Stomach (tissue), 9 donors: Measurements from ENCODE around the gene CYP4V2. TPM values are rescaled to one million over a fixed set of nuclear protein-coding genes. Genes with fewer than 3 reads are reported as not detected.
A peak's percentile ranks its signal among the peaks of the same experiment; 100 is the strongest.

Source experiments
- DNase-seq, 2 donors: peaks; one replicate each; pipeline versions ENCODE4 v3.0.0 to v3.0.0-alpha.2; 2013 to 2019
- H3K27ac ChIP-seq, 5 donors: fragments of 200-600 bp in 4 of 5; sonication (generic) in 4 of 5; one replicate each; pipeline ENCODE4 v1.5.1; 2013 to 2019; ENCODE audit warnings: mild to moderate bottlenecking in 1 of 5, moderate library complexity in 1 of 5
- H3K27me3 ChIP-seq, 3 donors: fragments of 200-600 bp; sonication (generic); one replicate each; pipeline ENCODE4 v1.5.1; 2017 to 2019; ENCODE audit warnings: mixed run types in 1 of 3
- H3K36me3 ChIP-seq, 4 donors: fragments of 200-600 bp; sonication (generic); 1 replicate in 3 of 4; 2 replicates in 1 of 4; pipeline ENCODE4 v1.5.1; 2016 to 2019
- H3K4me1 ChIP-seq, 4 donors: fragments of 200-600 bp; sonication (generic); one replicate each; pipeline ENCODE4 v1.5.1; 2016 to 2019
- H3K4me3 ChIP-seq, 4 donors: fragments of 200-600 bp; sonication (generic) in 3 of 4; one replicate each; pipeline ENCODE4 v1.5.1; 2016 to 2019; ENCODE audit warnings: mild to moderate bottlenecking in 1 of 4
- H3K9me3 ChIP-seq, 4 donors: fragments of 200-600 bp; sonication (generic); one replicate each; pipeline ENCODE4 v1.5.1; 2016 to 2019
- CTCF ChIP-seq, 7 experiments: fragments of 450-650 bp in 4 of 7; fragments of 200-600 bp in 3 of 7; sonication (generic) in 3 of 7; IDR thresholded peaks; one replicate each; pipeline ENCODE4 v1.5.1; 2016 to 2019; ENCODE audit warnings: antibody characterized with exemption in 7 of 7, control low read depth in 2 of 7, mild to moderate bottlenecking in 1 of 7
- EP300 ChIP-seq: sonication (generic); formaldehyde crosslinking; IDR thresholded peaks from one replicate; pipeline ENCODE4 v1.6.1; 2017; ENCODE audit warnings: antibody characterized with exemption
- POLR2A ChIP-seq, 4 donors: fragments of 450-650 bp; IDR thresholded peaks; one replicate each; pipeline ENCODE4 v1.6.1; 2016; ENCODE audit warnings: antibody characterized with exemption in 4 of 4, control low read depth in 2 of 4, mild to moderate bottlenecking in 1 of 4, moderate library complexity in 1 of 4
- POLR2AphosphoS5 ChIP-seq, 3 donors: sonication (generic); formaldehyde crosslinking; IDR thresholded peaks; one replicate each; pipeline ENCODE4 v1.6.1; 2016; ENCODE audit warnings: antibody characterized with exemption in 3 of 3
- WGBS, 5 donors: extraction: QIAGEN DNeasy Blood & Tissue Kit in 3 of 5; methylation state at CpG; one replicate each; pipeline versions ENCODE4 v1.1.5 to v1.1.7; 2013 to 2018; 5-methylcytosine and 5-hydroxymethylcytosine counted together
- intact Hi-C: fragments of 100-400 bp; cut with DNase I; formaldehyde crosslinking; loops from one replicate; pipeline ENCODE4 v1.15.1; 2023; ENCODE audit warnings: low total_unique reads
- polyA plus RNA-seq, 3 donors: library from polyadenylated mRNA; stranded (reverse); fragments of 200-250 nt; gene quantifications; one replicate each; pipeline ENCODE4 v1.2.3, GENCODE V29; 2013
- total RNA-seq, 5 donors: library from RNA; depleted of rRNA; stranded (reverse); fragments of >200 nt; gene quantifications; one replicate each; pipeline versions ENCODE4 v1.1.0 to v1.2.3, GENCODE V29; 2014 to 2016
- donor health status: healthy with polysubstance abuse.
- donor health status: Bipolar disorder and iron deficiency.
- donor health status: healthy.

The CYP4V2 gene
- total and polyA plus RNA-seq, 8 donors = 6.0 to 33.2 (median 12.4) TPM

GRCh38 chr4:186196063-186196462 lies 4.7 kb downstream of the CYP4V2 start:
- Histone ChIP-seq H3K4me1 (peaks cover 0 to 22% (median 14%) of the 10 kb centered on the region in 4 donors), H3K27me3 (no peaks in the 10 kb centered on the region), H3K4me3 (no peak overlapping the region), H3K36me3 (peaks cover 0 to 41% (median 34%) of the 10 kb centered on the region in 4 donors), H3K27ac (no peak overlapping the region), H3K9me3 (no peaks in the 10 kb centered on the region)
- intact Hi-C loops = no loop called here
- TF ChIP-seq POLR2A (IDR thresholded peaks at IDR 0.05) (no peak), POLR2AphosphoS5 (IDR thresholded peaks at IDR 0.05) (no peak), CTCF (IDR thresholded peaks at IDR 0.05) (no peak), EP300 (no peak)
- WGBS, 5 donors = 91 to 97% (median 94%) methylated on average over 6 of the region's 6 CpGs
- no peak for DNase-seq

- intact Hi-C loops = no loop called here
- Histone ChIP-seq H3K4me3 (no peak overlapping the region), H3K4me1 (peaks cover 0 to 17% (median 0%) of the 10 kb centered on the region in 4 donors), H3K36me3 (peaks cover 0 to 30% (median 27%) of the 10 kb centered on the region in 4 donors), H3K27me3 (no peaks in the 10 kb centered on the region), H3K27ac (no peak overlapping the region), H3K9me3 (no peaks in the 10 kb centered on the region)
- 74 to 92% (median 82%) methylated on average over 6 of the region's 6 CpGs for WGBS, 5 donors
- no peak for TF ChIP-seq POLR2AphosphoS5 (IDR thresholded peaks at IDR 0.05)
- TF ChIP-seq POLR2A (IDR thresholded peaks at IDR 0.05) = no peak
- TF ChIP-seq CTCF (IDR thresholded peaks at IDR 0.05) = no peak
- no peak for TF ChIP-seq EP300
- DNase-seq = no peak
Observed at GRCh38 chr4:186200516-186200915, 9.1 kb downstream of the CYP4V2 start.

GRCh38 chr4:186201010-186201409 lies 9.6 kb downstream of the CYP4V2 start:
- H3K4me3 ChIP-seq = no peak overlapping the region
- WGBS, 5 donors = 81 to 85% (median 83%) methylated on average over 7 of the region's 7 CpGs
- DNase-seq = no peak
- H3K27ac ChIP-seq = no peak overlapping the region
- intact Hi-C loops = no loop called here
- peaks cover 0 to 30% (median 25%) of the 10 kb centered on the region in 4 donors for H3K36me3 ChIP-seq
- peaks cover 0 to 17% (median 0%) of the 10 kb centered on the region in 4 donors for H3K4me1 ChIP-seq
- no peaks in the 10 kb centered on the region for H3K9me3 ChIP-seq
- TF ChIP-seq CTCF (IDR thresholded peaks at IDR 0.05) (no peak), EP300 (no peak), POLR2AphosphoS5 (IDR thresholded peaks at IDR 0.05) (no peak), POLR2A (IDR thresholded peaks at IDR 0.05) (no peak)
- no peaks in the 10 kb centered on the region for H3K27me3 ChIP-seq

GRCh38 chr4:186201535-186202230 lies 10.3 kb downstream of the CYP4V2 start:
- Histone ChIP-seq H3K9me3 (no peaks in the 10 kb centered on the region), H3K36me3 (peaks cover 0 to 26% (median 19%) of the 10 kb centered on the region in 4 donors), H3K4me3 (no peak overlapping the region), H3K27ac (peak overlapping the region in 2 of 5 donors; percentile 38 to 44), H3K4me1 (peaks cover 0 to 17% (median 0%) of the 10 kb centered on the region in 4 donors), H3K27me3 (no peaks in the 10 kb centered on the region)
- intact Hi-C loops = no loop called here
- DNase-seq = peak; percentile 62 to 67
- TF ChIP-seq POLR2A (IDR thresholded peaks at IDR 0.05) (no peak), CTCF (IDR thresholded peaks at IDR 0.05) (peak in 5 of 7 experiments; percentile 62 to 78 (median 63)), POLR2AphosphoS5 (IDR thresholded peaks at IDR 0.05) (peak in 1 of 3 donors; percentile 22)
- WGBS, 5 donors = 33 to 54% (median 38%) methylated on average over 9 of the region's 9 CpGs
